Ammon's horn (tissue), 1 donor: Measurements from ENCODE around the gene KRT82.
"Not testable (repeated sequence)": the region's sequence is repeated elsewhere in the genome, so short reads cannot be mapped to it uniquely, and the experiment has no call there.

ENCODE experiments used
- DNase-seq: peaks from one replicate; pipeline ENCODE4 v3.0.0-alpha.2; 2016; ENCODE audit warnings: low spot score

Gene KRT82

GRCh38 chr12:52410589-52411248 lies 4.6 kb upstream of the KRT82 start:
- not testable (repeated sequence) for DNase-seq

GRCh38 chr12:52407918-52408317 lies 1.8 kb upstream of the KRT82 start:
- no peak for DNase-seq

- no peak for DNase-seq
These were observed 1.2 kb downstream of the KRT82 start for GRCh38 chr12:52404951-52405350.

GRCh38 chr12:52403561-52403960 lies 2.6 kb downstream of the KRT82 start:
- DNase-seq: no peak

GRCh38 chr12:52402873-52403540 lies 3.1 kb downstream of the KRT82 start:
- no peak for DNase-seq

GRCh38 chr12:52402377-52402776 lies 3.8 kb downstream of the KRT82 start:
- no peak for DNase-seq

- DNase-seq: no peak
These were observed 4.2 kb downstream of the KRT82 start for GRCh38 chr12:52401926-52402325.

GRCh38 chr12:52401526-52401925 lies 4.6 kb downstream of the KRT82 start:
- DNase-seq: no peak

- no peak for DNase-seq
These were observed 5.2 kb downstream of the KRT82 start for GRCh38 chr12:52400906-52401305.

GRCh38 chr12:52399756-52400155 lies 6.4 kb downstream of the KRT82 start:
- DNase-seq: no peak

- DNase-seq: no peak
These were observed 8.0 kb downstream of the KRT82 start for GRCh38 chr12:52398176-52398575.

GRCh38 chr12:52396656-52397055 lies 9.5 kb downstream of the KRT82 start:
- no peak for DNase-seq

- DNase-seq: no peak
These were observed 10.2 kb downstream of the KRT82 start for GRCh38 chr12:52395761-52396434.

GRCh38 chr12:52394836-52395405 lies 11.2 kb downstream of the KRT82 start:
- no peak for DNase-seq

- no peak for DNase-seq
These were observed 13.6 kb downstream of the KRT82 start for GRCh38 chr12:52392465-52393007.

- peak; percentile 81 for DNase-seq
These were observed 14.5 kb downstream of the KRT82 start for GRCh38 chr12:52391618-52392002.

GRCh38 chr12:52390739-52391617 lies 15.2 kb downstream of the KRT82 start:
- DNase-seq: peak; percentile 10

GRCh38 chr12:52389313-52390207 lies 16.6 kb downstream of the KRT82 start:
- peak; percentile 63 for DNase-seq

GRCh38 chr12:52387859-52388258 lies 18.3 kb downstream of the KRT82 start:
- peak; percentile 58 for DNase-seq

- no peak for DNase-seq
These were observed 20.9 kb downstream of the KRT82 start, which contains the start of gene KRT84 for GRCh38 chr12:52385226-52385702. Gene KRT84 (minus strand): TSS chr12:52385652. CDS start chr12:52385585, 67 bp downstream.
